Stimulated activated CD4-positive, alpha-beta T cell treated with anti-CD3 and anti-CD28 coated beads, Interleukin-12 subunit alpha, Interleukin-12 subunit beta, amount 100 ng/mL, for 48 hours (primary cell): ENCODE data around the gene MOSPD2.

Experiments used
- DNase-seq, 3 donors: peaks; one replicate each; pipeline ENCODE4 v3.0.0-alpha.2; 2020; ENCODE audit warnings: low read depth in 2 of 3, low spot score in 1 of 3

Gene MOSPD2

GRCh38 chrX:14872851-14873675 lies at the start of gene MOSPD2, which contains the start of gene FANCB:
MOSPD2 (plus strand) TSS chrX:14873421; CDS start chrX:14873529, 108 bp downstream.
FANCB (minus strand) TSS chrX:14873069; CDS start chrX:14865510, 7,559 bp downstream.
- peak; percentile 76 to 90 (median 90) for DNase-seq

- DNase-seq, result no peak
Observed at GRCh38 chrX:14825851-14826250, 47.4 kb upstream of the MOSPD2 start.

GRCh38 chrX:14826319-14826718 lies 46.9 kb upstream of the MOSPD2 start:
- no peak for DNase-seq

- no peak for DNase-seq
Observed at GRCh38 chrX:14829643-14830042, 43.6 kb upstream of the MOSPD2 start.

- no peak for DNase-seq
Observed at GRCh38 chrX:14832151-14832550, 41.1 kb upstream of the MOSPD2 start.

- no peak for DNase-seq
Observed at GRCh38 chrX:14832586-14832985, 40.6 kb upstream of the MOSPD2 start.

- DNase-seq, result no peak
Observed at GRCh38 chrX:14837155-14837554, 36.1 kb upstream of the MOSPD2 start.

GRCh38 chrX:14843666-14844065 lies 29.6 kb upstream of the MOSPD2 start:
- DNase-seq, result no peak

- DNase-seq, result no peak
Observed at GRCh38 chrX:14851526-14851925, 21.7 kb upstream of the MOSPD2 start.

- no peak for DNase-seq
Observed at GRCh38 chrX:14864631-14865030, 8.6 kb upstream of the MOSPD2 start.

GRCh38 chrX:14865201-14865600 lies 8.0 kb upstream of the MOSPD2 start:
- no peak for DNase-seq

- no peak for DNase-seq
Observed at GRCh38 chrX:14871767-14872166, 1.5 kb upstream of the MOSPD2 start.

GRCh38 chrX:14872355-14872754 lies 866 bp upstream of the MOSPD2 start:
- DNase-seq, result no peak

- no peak for DNase-seq
Observed at GRCh38 chrX:14873676-14874049, 442 bp downstream of the MOSPD2 start.

GRCh38 chrX:14875624-14876023 lies 2.4 kb downstream of the MOSPD2 start:
- no peak for DNase-seq

GRCh38 chrX:14883826-14884225 lies 10.6 kb downstream of the MOSPD2 start:
- DNase-seq, result no peak

GRCh38 chrX:14884714-14885113 lies 11.5 kb downstream of the MOSPD2 start:
- no peak for DNase-seq

- DNase-seq, result no peak
Observed at GRCh38 chrX:14886252-14886651, 13.0 kb downstream of the MOSPD2 start.

GRCh38 chrX:14896273-14896672 lies 23.1 kb downstream of the MOSPD2 start:
- DNase-seq, result no peak

- DNase-seq, result no peak
Observed at GRCh38 chrX:14897042-14897441, 23.8 kb downstream of the MOSPD2 start.

- no peak for DNase-seq
Observed at GRCh38 chrX:14899607-14900006, 26.4 kb downstream of the MOSPD2 start.

GRCh38 chrX:14902537-14902936 lies 29.3 kb downstream of the MOSPD2 start:
- no peak for DNase-seq

- no peak for DNase-seq
Observed at GRCh38 chrX:14903891-14904290, 30.7 kb downstream of the MOSPD2 start.
